ENCODE results near the gene NLRP1.

NLRP1 gene

GRCh38 chr17:5584383-5585286 is at the start of gene NLRP1:
Gene NLRP1, minus strand, starts transcription at chr17:5584509. Its CDS starts 552 bp downstream, at chr17:5583957.
- peak; percentile 87 to 91 for DNase-seq (ENCODE audit: low read depth in 2 of 2)

DNA sequence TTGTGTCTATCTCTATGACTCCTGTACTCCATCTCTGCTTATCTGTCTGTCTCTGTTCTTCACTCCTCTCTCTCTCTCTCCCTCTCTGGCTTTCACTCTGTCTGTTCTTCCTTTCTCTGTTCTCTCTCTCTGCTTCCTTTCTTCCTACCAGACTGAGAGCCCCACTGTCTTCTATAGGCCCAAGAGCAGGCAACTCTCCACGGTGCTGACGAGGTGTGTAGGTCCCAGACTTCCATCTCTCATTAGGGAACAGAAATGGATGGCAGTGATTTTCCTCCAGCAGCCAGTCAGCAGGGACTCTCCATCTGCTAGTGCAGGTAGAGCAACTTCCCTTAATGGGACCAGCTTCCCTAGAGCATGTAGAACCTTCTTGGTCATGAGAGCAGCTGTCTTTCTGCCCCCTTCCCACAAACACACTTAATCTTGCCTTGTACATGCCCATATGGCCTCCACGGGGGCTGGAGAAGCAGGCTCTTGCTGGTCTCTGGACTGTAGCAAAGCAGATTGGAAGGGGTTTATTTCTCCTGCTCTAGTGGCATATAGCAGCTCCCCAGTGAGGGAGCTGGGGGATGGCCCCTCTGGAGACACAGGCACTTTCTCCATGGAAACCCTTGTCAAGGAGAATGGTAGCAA is 47.8 kb upstream of the NLRP1 start:
- no peak for DNase-seq (ENCODE audit: low read depth in 2 of 2)

DNA sequence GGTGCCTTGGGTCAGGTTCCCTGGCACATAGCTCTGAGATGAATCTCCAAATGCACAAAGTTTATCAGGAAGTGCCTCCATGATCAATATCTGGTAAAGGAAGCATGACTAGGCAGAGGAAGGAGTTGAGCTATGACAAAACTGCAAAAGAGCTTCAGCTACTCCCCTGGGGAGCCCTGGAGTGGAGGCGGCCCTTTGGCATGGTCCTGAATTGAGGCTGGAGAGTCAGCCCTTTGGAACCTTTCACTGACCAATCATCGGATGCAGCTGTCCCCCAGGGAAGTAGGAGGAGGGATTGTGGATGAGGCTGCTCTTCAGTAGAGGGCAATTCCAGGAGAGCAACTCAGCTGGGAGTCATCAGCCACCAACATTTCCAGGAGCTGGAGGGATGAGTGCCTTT is 46.1 kb upstream of the NLRP1 start:
- no peak for DNase-seq (ENCODE audit: low read depth in 2 of 2)

DNA sequence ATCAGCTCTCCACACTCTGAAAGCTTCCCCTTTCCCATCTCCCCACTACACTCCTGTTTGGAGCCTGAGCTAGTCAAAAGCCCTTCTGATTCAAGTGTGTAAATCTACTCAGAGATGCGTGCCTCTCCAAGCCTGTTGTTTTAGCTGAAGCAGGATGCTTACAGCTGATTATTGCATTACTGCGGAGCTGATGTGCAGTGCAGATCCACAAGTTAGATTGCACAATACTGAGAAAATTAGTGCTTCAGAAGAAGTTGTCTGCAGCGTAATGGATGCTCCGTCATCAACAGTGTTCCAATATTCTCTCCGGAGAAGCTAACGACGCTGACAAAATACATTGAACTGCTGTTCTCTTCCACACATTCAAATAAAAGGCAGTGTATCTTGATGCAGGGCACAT is 44.8 kb upstream of the NLRP1 start:
- no peak for DNase-seq (ENCODE audit: low read depth in 2 of 2)

DNA sequence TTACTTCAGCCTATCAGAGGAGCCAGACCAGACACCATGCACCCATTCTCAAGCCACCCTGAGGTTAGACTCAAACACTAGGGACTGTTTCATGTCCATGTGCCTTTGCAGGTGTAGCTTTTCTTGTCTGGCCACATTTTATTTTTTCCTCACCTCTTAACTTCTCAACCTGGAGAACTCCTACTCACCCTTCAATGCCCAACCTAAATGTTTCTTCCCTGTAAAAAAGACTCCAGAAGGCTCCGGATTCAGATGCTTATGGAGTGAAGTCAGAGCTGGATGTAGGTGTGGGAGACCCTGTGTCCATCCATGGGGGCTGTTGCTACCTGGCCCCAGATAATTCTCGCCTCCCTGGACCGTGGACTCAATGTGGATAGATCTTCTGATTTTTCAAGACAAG is 44.0 kb upstream of the NLRP1 start:
- no peak for DNase-seq (ENCODE audit: low read depth in 2 of 2)

GRCh38 chr17:5624211-5624610 is 39.9 kb upstream of the NLRP1 start:
- no peak for DNase-seq (ENCODE audit: low read depth in 2 of 2)

DNA sequence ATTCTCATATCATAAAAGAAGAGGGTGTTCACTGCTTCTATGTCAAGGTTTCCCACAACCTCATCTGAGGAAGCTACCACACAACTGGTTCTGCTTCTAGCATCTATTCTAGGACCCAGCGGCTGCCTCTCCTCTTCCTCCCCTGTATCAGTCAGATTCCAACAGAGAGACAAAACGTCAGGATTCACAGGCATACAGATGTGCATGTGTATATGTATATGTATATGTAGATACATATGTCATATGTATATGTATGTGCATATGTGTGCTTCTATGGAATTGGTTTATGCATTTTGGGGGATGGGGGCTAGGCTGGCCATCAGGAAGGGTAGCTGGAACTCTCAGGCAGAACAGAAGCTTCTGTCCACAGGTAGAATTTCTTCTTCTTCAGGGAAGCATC is 37.4 kb upstream of the NLRP1 start:
- DNase-seq (ENCODE audit: low read depth in 2 of 2): no peak

DNA sequence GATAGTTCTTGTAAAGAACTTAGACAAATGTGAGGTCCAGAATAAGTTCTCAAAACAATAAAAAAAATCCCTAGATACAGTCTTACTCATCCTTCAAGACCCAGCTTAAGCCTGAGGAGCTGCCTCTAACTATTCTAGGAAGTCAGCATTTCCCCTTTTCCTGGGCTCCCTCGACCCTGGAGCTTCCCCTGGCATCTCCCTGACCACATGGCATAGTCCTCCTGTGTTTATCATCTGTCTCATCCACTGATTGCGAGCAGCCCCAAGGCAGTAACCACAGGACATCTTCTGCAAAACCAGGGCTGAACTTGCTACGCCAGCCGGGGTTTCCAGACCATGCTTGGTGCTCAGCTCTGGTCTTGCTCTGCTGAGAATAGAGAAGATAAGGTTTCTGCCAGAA is 36.7 kb upstream of the NLRP1 start:
- DNase-seq (ENCODE audit: low read depth in 2 of 2): no peak

- no peak for DNase-seq (ENCODE audit: low read depth in 2 of 2)
Measured at GRCh38 chr17:5619088-5619740, 34.9 kb upstream of the NLRP1 start.

DNA sequence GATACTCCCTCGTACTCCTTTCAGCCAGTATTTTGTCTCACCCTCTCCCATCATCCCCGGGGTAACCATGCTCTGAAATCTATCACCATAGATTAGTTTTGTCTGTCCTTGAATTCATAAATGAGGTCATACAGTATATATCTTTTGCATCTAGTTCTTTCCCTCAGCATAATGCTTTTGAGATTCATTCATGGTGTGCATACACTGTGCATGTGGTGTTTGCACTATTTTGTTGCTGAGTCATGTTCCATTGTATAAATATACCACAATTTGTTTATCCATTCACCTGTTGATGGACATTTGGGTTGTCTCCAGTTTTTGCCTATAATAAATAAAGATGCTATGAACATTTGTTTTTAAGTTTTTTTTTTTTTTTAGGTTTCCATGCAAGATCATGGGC is 34.2 kb upstream of the NLRP1 start:
- DNase-seq (ENCODE audit: low read depth in 2 of 2): no peak

DNA sequence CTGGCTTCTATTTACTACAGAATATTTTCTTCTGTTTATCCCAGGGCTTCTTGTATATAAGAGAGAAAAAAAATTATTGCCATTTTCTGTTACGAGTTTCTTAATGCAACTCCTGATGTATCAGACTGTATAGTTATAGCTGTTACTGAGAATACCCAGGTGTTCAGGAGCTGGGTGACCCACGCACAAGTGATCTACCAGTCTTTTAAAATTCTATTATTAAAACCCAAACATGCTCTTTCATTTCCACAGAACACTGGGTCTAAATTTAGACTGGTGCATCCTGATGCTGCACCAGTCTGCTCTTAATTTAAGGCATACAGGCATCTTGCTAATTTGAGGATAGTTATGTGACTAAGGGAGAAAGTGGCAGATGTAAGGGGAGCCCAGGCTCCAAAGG is 31.2 kb upstream of the NLRP1 start:
- no peak for DNase-seq (ENCODE audit: low read depth in 2 of 2)

GRCh38 chr17:5610956-5611355 is 26.6 kb upstream of the NLRP1 start:
- DNase-seq (ENCODE audit: low read depth in 2 of 2): no peak

GRCh38 chr17:5608399-5609112 is 24.2 kb upstream of the NLRP1 start:
- no peak for DNase-seq (ENCODE audit: low read depth in 2 of 2)

GRCh38 chr17:5607946-5608345 is 23.6 kb upstream of the NLRP1 start:
- DNase-seq (ENCODE audit: low read depth in 2 of 2): no peak

- DNase-seq (ENCODE audit: low read depth in 2 of 2): no peak
Measured at GRCh38 chr17:5605452-5605851, 21.1 kb upstream of the NLRP1 start.

DNA sequence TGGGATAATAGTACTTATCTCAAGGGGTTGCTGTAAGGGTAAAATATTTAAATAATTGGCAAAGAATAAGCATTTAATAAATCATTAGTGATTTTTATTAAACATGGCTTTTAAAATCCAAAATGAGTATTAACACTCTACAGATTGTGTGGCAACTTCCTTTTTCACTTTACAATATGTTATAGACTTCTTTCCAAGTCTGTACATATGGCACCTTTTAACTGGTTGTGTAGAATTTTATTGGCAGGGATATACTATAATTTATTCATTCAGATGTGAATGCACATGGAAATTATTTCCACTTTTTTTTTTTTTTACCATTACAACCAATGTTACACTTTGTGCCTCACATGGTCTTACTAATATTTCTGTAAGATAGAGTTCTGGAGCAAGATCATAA is 15.7 kb upstream of the NLRP1 start:
- no peak for DNase-seq (ENCODE audit: low read depth in 2 of 2)

DNA sequence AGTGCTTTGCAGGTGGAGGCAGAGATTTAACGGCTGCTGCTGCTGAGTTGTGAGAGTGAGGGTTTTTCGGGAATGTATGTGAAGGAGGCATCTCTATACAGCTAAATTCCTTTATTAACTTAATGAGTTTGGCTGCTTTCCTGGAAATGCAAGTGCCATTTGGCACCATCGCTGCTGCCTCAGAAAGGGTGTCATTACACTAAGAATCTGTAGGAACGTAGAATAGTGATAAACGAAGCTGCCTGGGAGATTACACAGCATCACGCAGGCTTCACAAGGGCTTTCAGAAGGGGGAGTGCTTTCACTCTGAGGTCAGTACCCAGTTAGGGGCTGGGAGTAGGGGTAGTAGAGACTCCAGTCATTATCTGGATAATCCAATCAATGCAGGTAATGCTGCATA is 14.1 kb upstream of the NLRP1 start:
- no peak for DNase-seq (ENCODE audit: low read depth in 2 of 2)

- DNase-seq (ENCODE audit: low read depth in 2 of 2): no peak
Measured at GRCh38 chr17:5596421-5596820, 12.1 kb upstream of the NLRP1 start.

DNA sequence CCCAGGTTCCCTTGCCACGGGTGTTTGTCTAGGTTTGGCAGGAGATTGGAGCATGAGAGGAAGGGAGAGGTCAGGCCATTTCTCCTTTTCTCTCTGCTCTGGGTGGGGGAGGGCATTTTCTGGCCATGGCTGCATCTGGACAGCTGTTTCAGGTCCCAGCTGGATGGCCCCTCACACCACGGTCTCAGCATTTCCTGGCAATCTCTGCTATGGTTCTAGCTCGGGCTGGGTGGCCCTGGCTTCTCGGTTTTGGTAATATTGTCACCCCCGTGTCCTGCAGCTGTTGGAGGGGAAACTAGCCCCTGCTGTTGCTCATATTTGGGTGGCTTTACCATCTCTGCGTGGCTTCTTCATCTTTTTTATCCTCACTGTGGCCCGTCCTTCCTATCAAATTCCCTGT is 11.5 kb upstream of the NLRP1 start:
- no peak for DNase-seq (ENCODE audit: low read depth in 2 of 2)

- no peak for DNase-seq (ENCODE audit: low read depth in 2 of 2)
Measured at GRCh38 chr17:5592382-5592781, 8.1 kb upstream of the NLRP1 start.

DNA sequence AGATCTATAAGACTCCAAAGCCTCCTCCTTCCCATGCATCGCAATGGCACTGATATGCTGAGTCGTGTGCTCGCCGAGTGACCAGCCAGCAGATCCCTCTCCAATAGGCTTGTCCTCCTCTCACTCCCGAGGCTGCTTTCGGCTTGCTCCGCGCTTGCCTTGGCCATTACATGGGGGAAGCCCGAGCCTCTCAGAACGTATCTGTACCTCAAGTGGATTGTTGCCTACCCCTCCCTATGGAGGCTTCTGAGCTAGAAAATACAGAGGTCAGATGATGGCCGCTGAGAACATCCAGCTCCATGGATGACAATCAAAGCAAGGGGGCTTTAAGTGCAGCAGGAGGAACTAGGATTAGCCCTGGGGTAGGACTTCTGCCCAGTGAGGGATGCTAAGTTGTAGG is 7.7 kb upstream of the NLRP1 start:
- no peak for DNase-seq (ENCODE audit: low read depth in 2 of 2)

DNA sequence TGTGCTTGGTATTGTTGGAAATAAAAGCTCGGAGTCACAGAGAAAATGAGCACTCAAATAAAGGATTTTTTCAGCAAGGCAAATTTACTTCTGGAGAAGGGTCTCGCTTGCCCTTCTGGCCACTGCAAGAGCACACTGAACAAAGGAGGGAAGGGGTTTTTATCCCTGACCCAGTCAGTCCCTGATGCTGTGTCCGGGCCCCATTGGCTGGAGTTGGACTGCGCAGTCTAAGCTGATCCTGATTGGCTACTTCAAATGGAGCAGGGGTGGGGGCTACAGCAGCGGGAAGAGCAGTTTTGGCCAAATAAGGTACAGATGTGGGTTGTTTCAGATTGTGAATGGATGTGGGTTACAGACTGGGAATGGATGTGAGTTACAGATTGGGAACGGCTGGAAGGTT is 4.3 kb upstream of the NLRP1 start:
- DNase-seq (ENCODE audit: low read depth in 2 of 2): no peak

All from stimulated activated CD8-positive, alpha-beta memory T cell treated with anti-CD3 and anti-CD28 coated beads, Interleukin-2, amount 100 ng/mL, for 48 hours (primary cell).